Stimulated activated CD8-positive, alpha-beta memory T cell treated with anti-CD3 and anti-CD28 coated beads, Interleukin-15, amount 100 ng/mL, for 4 hours (primary cell): ENCODE measurements around the gene SLC29A3.
A peak's percentile ranks its signal among the peaks of the same experiment; 100 is the strongest.
"Not testable (repeated sequence)": the region's sequence is repeated elsewhere in the genome, so short reads cannot be mapped to it uniquely, and the experiment has no call there.

Experiments
- DNase-seq, 2 donors: peaks; one replicate each; pipeline ENCODE4 v3.0.0-alpha.2; 2020; ENCODE audit warnings: low read depth in 2 of 2

The SLC29A3 gene

GRCh38 chr10:71319042-71319799 lies at the start of gene SLC29A3:
Gene SLC29A3, plus strand, starts transcription at chr10:71319259. Its CDS starts 51 bp downstream, at chr10:71319310.
- DNase-seq: peak; percentile 69 to 77

DNA sequence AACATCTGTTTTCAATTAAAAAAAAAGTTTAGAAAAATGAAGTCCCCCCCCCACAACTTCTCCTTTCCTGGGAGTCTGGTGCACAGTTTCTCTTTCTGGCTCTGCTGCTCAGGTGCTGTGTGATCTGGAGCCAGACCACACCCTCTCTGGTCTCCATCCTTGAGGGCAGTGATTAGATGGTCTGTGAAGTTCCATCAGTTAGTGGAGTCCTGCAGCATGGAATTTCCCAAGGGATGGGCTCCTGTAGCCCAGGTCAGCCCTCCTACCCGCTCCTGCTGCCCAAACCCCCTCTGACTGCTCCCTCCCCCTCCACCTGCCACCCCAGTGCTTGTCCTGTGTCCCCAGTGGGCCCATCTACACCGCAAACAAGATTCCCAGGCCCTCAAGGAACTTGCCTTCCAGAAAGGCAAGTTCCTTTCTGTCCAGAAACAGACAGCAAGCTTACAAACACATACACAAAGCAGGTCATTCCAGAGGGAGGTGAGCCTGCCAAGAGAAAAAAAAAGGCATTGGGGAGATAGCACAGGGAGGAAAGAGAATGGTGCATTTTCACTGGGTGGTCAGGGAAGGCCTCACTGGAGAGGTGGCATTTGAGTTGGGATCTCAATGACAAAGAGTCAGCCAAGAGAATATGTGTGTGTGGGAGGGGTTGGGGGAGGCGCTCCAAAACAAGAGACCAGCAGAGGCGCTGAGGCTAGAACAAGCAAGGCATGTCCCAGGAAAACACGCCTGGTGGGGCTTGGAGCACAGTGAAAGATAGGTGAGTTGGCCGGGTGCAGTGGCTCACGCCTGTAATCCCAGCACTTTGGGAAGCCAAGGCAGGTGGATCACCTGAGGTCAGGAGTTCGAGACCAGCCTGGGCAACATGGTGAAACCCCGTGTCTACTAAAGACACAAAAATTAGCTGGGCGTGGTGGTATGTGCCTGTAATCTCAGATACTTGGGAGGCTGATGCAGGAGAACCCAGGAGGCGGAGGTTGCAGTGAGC lies 49.5 kb upstream of the SLC29A3 start:
- no peak for DNase-seq

- no peak for DNase-seq
These were observed 48.5 kb upstream of the SLC29A3 start for GRCh38 chr10:71270301-71271220.

DNA sequence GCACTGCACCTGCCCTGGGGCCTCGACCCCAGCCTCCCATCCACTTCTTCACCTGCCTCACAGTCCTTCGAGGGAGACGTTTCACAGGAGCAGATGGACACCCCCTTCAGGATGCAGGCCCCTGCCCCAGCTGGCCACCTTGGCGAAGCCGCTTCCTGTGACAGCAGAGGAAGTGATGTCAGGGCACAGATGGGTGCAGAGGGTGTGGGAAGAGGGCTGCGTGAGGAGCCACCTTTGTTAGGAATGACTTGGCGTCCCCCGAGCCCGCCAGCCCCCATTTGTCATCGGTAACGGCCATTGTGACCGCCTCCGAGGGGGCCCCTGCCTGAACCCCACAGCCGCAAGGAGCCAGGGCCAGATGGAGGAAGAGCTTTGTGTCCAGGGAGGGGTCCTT lies 47.4 kb upstream of the SLC29A3 start:
- no peak for DNase-seq

GRCh38 chr10:71272056-71272771 lies 46.8 kb upstream of the SLC29A3 start:
- DNase-seq: no peak

DNA sequence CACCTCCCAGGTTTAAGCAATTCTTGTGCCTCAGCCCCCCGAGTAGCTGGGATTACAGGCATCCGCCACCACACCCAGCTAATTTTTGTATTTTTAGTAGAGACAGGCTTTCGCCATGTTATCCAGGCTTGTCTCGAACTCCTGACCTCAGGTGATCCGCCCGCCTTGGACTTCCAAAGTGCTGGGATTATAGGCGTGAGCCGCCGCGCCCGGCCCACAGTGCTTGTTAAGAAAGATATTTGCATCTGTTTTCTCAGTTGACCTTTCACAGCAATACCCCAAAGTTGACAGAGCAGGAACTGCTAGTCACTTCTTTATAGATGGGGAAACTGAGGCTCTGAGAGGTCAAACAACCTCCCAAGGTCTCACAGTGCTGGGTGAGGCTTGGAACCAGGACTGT lies 46.1 kb upstream of the SLC29A3 start:
- DNase-seq: not testable (repeated sequence)

- DNase-seq: no peak
These were observed 45.6 kb upstream of the SLC29A3 start for GRCh38 chr10:71273506-71273905.

DNA sequence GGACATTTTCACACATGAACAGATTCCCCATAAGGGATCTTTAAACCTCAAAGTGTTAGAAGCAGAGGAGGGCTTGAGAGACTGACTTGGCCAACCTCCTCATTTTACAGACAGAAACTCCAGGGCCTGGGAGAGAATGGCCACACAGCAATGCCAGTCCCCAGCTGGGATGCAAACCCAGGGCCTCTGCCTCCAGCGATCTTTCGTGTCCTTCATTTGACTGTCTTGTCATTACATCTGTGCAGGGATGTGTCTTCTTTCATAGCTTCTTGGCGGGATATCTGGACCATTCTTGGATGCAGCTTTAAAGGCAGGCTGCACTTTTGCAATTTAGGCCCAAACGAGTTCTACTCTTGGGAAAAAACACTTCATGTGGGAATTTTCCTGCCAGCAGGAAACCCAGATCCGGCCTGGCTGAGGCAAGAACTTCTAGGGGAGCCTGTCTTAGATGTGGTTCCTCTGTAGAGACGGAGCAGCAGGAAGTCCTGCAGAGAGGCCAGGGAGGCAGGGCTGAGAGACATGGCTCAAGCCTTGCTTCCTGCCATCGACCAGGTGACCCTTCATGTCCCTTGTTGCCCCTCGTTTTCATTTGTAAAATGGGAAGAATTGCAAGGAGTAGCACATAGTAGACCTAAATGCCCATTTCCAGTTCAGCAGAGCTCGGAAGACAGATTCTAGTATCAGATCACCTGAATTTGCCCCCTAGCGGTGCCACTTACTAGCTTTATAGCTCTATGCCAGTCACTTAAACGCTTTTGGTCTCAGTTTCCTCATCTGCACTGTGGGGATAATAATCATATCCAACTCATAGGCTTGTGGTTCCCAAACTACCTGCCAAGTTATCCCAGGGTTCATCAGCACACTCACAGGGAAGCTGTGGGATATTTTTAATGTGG lies 43.9 kb upstream of the SLC29A3 start:
- no peak for DNase-seq

DNA sequence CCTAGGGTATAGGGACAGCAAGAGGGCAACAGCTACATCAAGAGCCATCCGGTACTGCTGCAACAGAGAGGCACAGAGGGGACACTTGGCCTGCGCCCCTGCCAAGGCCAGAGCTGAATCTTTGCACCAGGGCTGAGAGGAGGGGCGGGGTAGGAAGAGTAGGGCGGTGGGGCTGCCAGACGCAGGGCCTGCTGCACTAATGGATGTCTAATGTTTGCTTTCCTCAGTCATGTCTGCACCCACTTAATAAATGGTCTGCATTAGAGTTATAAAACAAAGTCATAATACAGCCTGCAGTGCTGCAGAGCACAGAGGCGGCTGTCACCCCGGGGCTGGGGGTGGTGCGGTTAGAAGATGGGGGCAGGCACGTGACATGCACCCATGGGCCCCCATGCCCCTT lies 42.2 kb upstream of the SLC29A3 start:
- DNase-seq: no peak

DNA sequence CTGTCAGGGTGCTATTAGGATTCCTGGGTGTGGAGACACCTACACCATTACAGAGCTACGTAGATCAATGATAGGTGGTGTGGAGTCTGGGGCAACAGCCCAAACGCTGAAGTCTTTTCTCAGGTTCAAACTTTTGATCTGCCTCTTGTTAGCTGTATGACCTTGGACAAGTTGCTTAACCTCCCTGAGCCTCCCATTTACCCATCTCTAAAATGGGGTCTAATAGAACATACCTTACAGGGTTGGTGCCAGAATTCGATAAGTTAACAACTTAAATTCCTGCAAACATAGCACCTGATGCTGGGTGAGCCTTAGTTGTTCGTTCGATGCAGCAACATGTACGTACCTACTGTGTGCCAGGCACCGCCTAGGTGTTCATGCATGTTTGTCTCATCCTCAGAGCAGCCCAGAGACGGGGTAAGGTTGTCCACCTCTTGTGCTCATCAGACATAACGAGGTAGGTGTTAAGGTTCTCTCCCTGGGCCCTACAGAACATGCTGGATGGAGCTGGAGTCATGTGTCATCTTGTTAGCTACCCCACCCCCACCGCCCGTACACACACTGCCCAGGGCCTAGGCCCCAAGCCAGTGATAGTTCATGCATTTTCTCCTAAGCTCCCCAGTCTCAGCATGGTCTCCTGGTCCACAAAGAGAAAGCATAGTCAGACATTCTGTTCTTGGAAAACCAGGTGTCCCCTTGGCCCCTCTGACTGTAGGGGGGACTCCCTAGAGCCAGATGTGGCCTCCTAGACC lies 41.0 kb upstream of the SLC29A3 start:
- DNase-seq: no peak

- no peak for DNase-seq
These were observed 40.1 kb upstream of the SLC29A3 start for GRCh38 chr10:71278691-71279588.

DNA sequence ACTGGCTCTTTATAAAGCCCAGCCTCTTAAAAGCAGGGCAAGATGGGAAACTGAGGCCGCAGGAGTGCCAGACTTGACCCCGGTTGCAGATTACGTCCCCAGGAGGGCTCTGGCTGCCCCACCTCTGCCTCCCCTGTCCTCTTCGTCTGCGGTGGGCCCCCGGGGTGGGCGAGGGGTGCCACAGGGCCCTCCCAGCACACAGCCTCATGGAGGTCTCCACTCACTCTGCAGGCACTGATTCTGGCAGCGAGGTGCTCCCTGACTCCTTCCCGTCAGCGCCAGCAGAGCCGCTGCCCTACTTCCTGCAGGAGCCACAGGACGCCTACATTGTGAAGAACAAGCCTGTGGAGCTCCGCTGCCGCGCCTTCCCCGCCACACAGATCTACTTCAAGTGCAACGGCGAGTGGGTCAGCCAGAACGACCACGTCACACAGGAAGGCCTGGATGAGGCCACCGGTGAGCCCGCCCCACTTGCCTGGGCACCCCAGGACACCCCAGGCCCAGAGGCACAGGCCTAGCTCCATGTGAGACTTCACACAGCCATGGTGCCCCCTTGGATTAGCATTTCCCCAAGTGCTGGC lies 39.4 kb upstream of the SLC29A3 start:
- DNase-seq: no peak

DNA sequence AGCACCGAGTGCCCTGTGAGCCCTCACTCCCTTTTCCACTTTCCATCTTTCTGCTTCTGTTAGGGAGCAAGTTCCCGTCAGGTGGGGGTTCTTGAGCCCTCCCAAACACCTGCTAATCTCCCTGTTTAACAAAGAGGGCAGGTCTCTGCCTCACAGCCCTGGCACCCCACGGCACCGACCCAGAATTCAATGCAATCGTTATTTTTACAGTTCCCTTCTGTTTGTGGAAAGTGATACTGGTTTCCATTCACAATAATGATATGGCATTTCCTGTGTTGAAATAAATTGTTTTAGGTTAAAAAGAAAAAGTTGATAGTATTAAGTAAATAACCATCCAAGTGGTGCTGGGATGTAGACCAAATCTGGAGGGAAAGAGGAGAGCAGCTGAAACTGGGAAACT lies 38.8 kb upstream of the SLC29A3 start:
- DNase-seq: no peak

DNA sequence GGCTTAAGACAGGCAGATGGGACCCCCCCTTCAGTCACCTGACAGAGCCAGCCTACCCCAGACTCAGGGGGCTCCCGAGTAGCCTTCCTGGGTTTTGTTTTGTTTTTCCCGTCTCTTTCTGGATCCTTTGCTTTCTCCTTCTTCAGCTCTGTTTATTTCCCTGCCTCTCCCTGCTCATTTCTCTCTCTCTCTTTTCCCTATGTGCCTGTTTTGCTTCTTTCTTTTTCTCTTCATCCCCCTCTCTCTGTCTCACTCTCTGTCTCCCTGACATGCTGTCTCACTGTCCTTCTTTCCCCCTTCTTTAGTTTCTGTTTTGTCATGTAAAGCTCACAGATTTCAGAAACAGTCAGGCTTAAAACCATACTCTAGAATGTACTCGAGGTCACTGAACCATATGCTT lies 38.2 kb upstream of the SLC29A3 start:
- DNase-seq: no peak

DNA sequence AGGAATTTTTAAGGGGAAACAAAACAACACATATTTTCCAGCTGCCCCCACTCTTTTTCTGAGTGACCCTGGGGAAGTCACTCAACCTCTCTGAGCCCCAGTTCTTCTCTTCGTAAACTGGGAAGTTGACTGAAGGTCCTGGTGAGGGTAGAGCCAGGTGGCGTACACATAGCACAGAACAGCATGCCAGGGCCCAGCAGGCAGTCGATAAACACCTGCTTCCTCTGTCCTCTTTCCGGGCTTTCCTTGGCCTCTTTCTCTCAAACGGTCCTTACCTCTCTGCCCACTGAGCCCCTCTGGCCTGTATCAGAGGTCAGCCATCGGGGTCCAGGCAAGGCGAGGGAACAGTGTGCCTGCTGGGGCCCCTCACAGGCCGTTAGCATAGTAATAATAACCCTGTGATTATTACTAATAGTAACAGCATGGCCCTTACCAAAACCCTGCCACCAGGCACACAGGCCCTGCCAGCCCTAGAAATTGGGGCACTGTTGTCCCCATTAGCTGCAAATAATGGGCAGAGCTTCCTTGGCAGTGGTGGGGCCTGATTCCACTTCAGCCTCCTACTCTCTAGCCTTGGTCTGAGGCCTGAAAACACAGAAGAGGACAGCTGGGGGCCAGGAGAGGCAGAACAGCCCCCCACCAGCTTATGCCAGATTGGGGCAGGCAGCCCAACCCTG lies 37.3 kb upstream of the SLC29A3 start:
- no peak for DNase-seq

DNA sequence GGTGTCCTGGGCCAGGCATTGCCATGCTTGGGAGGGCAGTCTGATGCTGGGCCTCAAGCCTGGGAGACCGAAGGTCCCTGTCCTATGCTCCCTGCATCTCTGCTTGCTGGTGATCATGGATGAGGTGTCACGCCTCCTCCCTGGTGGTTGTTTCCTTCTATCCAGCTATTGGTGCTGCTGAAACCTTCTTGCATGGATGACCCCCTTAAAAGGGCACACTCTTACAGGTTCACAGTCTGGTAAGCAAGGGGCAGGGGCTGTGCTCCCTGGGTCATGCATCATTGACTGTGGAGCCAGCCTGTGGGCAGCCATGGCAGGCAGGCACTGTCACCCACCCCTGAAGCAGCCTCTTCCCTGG lies 36.8 kb upstream of the SLC29A3 start:
- no peak for DNase-seq

- no peak for DNase-seq
These were observed 35.6 kb upstream of the SLC29A3 start for GRCh38 chr10:71283410-71283809.
